ENCODE measurements around the gene MGAT2. TPM values are rescaled to one million over a fixed set of nuclear protein-coding genes. Genes with fewer than 3 reads are reported as not detected.

Gene MGAT2
- total RNA-seq, 4 donors from 2014 or later = 23.8 to 26.7 (median 25.6) TPM

- intact Hi-C loops (cut with DNase I) = loop anchor here (5.0 to 10.0 kb wide), 3 partner anchors 47 to 197 kb away; partner anchors contain the start of genes KLHDC2 and POLE2
- Histone ChIP-seq H3K4me3 (replicated peaks in 1 of 3) (no peak overlapping the region), H3K9me3 (no peaks in the 10 kb centered on the region), H3K27me3 (no peaks in the 10 kb centered on the region), H3K4me1 (peaks cover 6 to 13% of the 10 kb centered on the region in 2 donors), H3K27ac (no peak overlapping the region), H3K36me3 (no peaks in the 10 kb centered on the region)
- TF ChIP-seq POLR2A (IDR thresholded peaks at IDR 0.05) (no peak), CTCF (IDR thresholded peaks at IDR 0.05) (no peak)
- 86 to 90% methylated on average over 3 of the region's 3 CpGs for WGBS, 2 donors
- DNase-seq = no peak
Measured at GRCh38 chr14:49637534-49638078, 17.0 kb downstream of the MGAT2 start.

- Histone ChIP-seq H3K9me3 (no peaks in the 10 kb centered on the region), H3K4me3 (replicated peaks in 1 of 3) (no peak overlapping the region), H3K4me1 (peaks cover 6 to 9% of the 10 kb centered on the region in 2 donors), H3K27me3 (no peaks in the 10 kb centered on the region), H3K36me3 (no peaks in the 10 kb centered on the region), H3K27ac (no peak overlapping the region)
- TF ChIP-seq POLR2A (IDR thresholded peaks at IDR 0.05) (no peak), CTCF (IDR thresholded peaks at IDR 0.05) (no peak)
- DNase-seq = no peak
- intact Hi-C loops (cut with DNase I) = no loop called here
- WGBS, 2 donors = 96 to 99% methylated on average over 7 of the region's 7 CpGs
Measured at GRCh38 chr14:49640540-49641417, 20.2 kb downstream of the MGAT2 start.

GRCh38 chr14:49641697-49642129 lies 21.1 kb downstream of the MGAT2 start:
- TF ChIP-seq POLR2A (IDR thresholded peaks at IDR 0.05) (no peak), CTCF (IDR thresholded peaks at IDR 0.05) (no peak)
- H3K27ac ChIP-seq = no peak overlapping the region
- peak; percentile 17 to 18 for DNase-seq
- H3K4me1 ChIP-seq = peaks cover 4 to 6% of the 10 kb centered on the region in 2 donors
- intact Hi-C loops (cut with DNase I) = no loop called here
- H3K27me3 ChIP-seq = no peaks in the 10 kb centered on the region
- WGBS, 2 donors = 66% methylated on average over 8 of the region's 8 CpGs
- no peak overlapping the region for H3K4me3 ChIP-seq (replicated peaks in 1 of 3)
- no peaks in the 10 kb centered on the region for H3K36me3 ChIP-seq
- no peaks in the 10 kb centered on the region for H3K9me3 ChIP-seq

- intact Hi-C loops (cut with DNase I) = no loop called here
- no peak overlapping the region for H3K27ac ChIP-seq
- TF ChIP-seq CTCF (IDR thresholded peaks at IDR 0.05) (no peak), POLR2A (IDR thresholded peaks at IDR 0.05) (no peak)
- H3K4me3 ChIP-seq (replicated peaks in 1 of 3) = no peak overlapping the region
- peaks cover 4 to 6% of the 10 kb centered on the region in 2 donors for H3K4me1 ChIP-seq
- no peaks in the 10 kb centered on the region for H3K27me3 ChIP-seq
- DNase-seq = no peak
- no peaks in the 10 kb centered on the region for H3K9me3 ChIP-seq
- H3K36me3 ChIP-seq = no peaks in the 10 kb centered on the region
Measured at GRCh38 chr14:49642163-49642562, 21.6 kb downstream of the MGAT2 start.

- DNase-seq = no peak
- 94 to 99% methylated on average over 6 of the region's 6 CpGs for WGBS, 2 donors
- TF ChIP-seq CTCF (IDR thresholded peaks at IDR 0.05) = no peak
- TF ChIP-seq POLR2A (IDR thresholded peaks at IDR 0.05) = no peak
- Histone ChIP-seq H3K9me3 (no peaks in the 10 kb centered on the region), H3K36me3 (no peaks in the 10 kb centered on the region), H3K4me3 (replicated peaks in 1 of 3) (no peak overlapping the region), H3K4me1 (no peaks in the 10 kb centered on the region), H3K27ac (no peak overlapping the region), H3K27me3 (no peaks in the 10 kb centered on the region)
- intact Hi-C loops (cut with DNase I) = no loop called here
Measured at GRCh38 chr14:49653508-49653907, 32.9 kb downstream of the MGAT2 start.
